ENCODE measurements around the gene YIPF5. TPM values are rescaled to one million over a fixed set of nuclear protein-coding genes. Genes with fewer than 3 reads are reported as not detected.

The YIPF5 gene
- total RNA-seq, 3 donors from 2014 or later: 30.5 to 50.4 (median 49.9) TPM

- Histone ChIP-seq H3K4me3 (no peak overlapping the region), H3K4me1 (no peaks in the 10 kb centered on the region), H3K36me3 (no peaks in the 10 kb centered on the region), H3K27ac (no peak overlapping the region), H3K9me3 (no peaks in the 10 kb centered on the region), H3K27me3 (peaks cover 0 to 35% of the 10 kb centered on the region in 2 donors)
- intact Hi-C loops (cut with DNase I; ENCODE audit: low total_unique reads): no loop called here
- DNase-seq (ENCODE audit: low spot score in 2 of 2): no peak
- TF ChIP-seq POLR2A (IDR thresholded peaks at IDR 0.05) (no peak), CTCF (IDR thresholded peaks at IDR 0.05) (no peak), POLR2AphosphoS5 (IDR thresholded peaks at IDR 0.05) (no peak)
These were observed 35.7 kb upstream of the YIPF5 start for GRCh38 chr5:144206141-144206540.

GRCh38 chr5:144205141-144205551, 34.7 kb upstream of the YIPF5 start:
- H3K27me3 ChIP-seq: peaks cover 0 to 41% of the 10 kb centered on the region in 2 donors
- H3K36me3 ChIP-seq: no peaks in the 10 kb centered on the region
- TF ChIP-seq CTCF (IDR thresholded peaks at IDR 0.05): no peak
- no peak for TF ChIP-seq POLR2AphosphoS5 (IDR thresholded peaks at IDR 0.05)
- no peak for TF ChIP-seq POLR2A (IDR thresholded peaks at IDR 0.05)
- H3K9me3 ChIP-seq: no peaks in the 10 kb centered on the region
- peak overlapping the region; percentile 8 to 50 (median 26) for H3K4me3 ChIP-seq
- intact Hi-C loops (cut with DNase I; ENCODE audit: low total_unique reads): no loop called here
- no peaks in the 10 kb centered on the region for H3K4me1 ChIP-seq
- H3K27ac ChIP-seq: no peak overlapping the region
- DNase-seq (ENCODE audit: low spot score in 2 of 2): no peak

GRCh38 chr5:144203750-144204596, 33.5 kb upstream of the YIPF5 start:
- Histone ChIP-seq H3K36me3 (no peaks in the 10 kb centered on the region), H3K4me1 (no peaks in the 10 kb centered on the region), H3K27me3 (peaks cover 0 to 41% of the 10 kb centered on the region in 2 donors), H3K9me3 (no peaks in the 10 kb centered on the region), H3K27ac (no peak overlapping the region), H3K4me3 (no peak overlapping the region)
- DNase-seq (ENCODE audit: low spot score in 2 of 2): no peak
- intact Hi-C loops (cut with DNase I; ENCODE audit: low total_unique reads): no loop called here
- TF ChIP-seq CTCF (IDR thresholded peaks at IDR 0.05): peak in 2 of 3 donors; percentile 62 to 76
- no peak for TF ChIP-seq POLR2AphosphoS5 (IDR thresholded peaks at IDR 0.05)
- TF ChIP-seq POLR2A (IDR thresholded peaks at IDR 0.05): no peak

- H3K27me3 ChIP-seq: peaks cover 0 to 38% of the 10 kb centered on the region in 2 donors
- intact Hi-C loops (cut with DNase I; ENCODE audit: low total_unique reads): no loop called here
- DNase-seq (ENCODE audit: low spot score in 2 of 2): no peak
- no peak for TF ChIP-seq CTCF (IDR thresholded peaks at IDR 0.05)
- TF ChIP-seq POLR2AphosphoS5 (IDR thresholded peaks at IDR 0.05): no peak
- TF ChIP-seq POLR2A (IDR thresholded peaks at IDR 0.05): no peak
- no peaks in the 10 kb centered on the region for H3K36me3 ChIP-seq
- no peak overlapping the region for H3K4me3 ChIP-seq
- no peaks in the 10 kb centered on the region for H3K4me1 ChIP-seq
- H3K27ac ChIP-seq: no peak overlapping the region
- no peaks in the 10 kb centered on the region for H3K9me3 ChIP-seq
These were observed 32.3 kb upstream of the YIPF5 start for GRCh38 chr5:144202726-144203125.

- peaks cover 0 to 32% of the 10 kb centered on the region in 2 donors for H3K27me3 ChIP-seq
These were observed 31.6 kb upstream of the YIPF5 start for GRCh38 chr5:144202072-144202471.

More at GRCh38 chr5:144202072-144202471, 31.6 kb upstream of the YIPF5 start:
- Histone ChIP-seq H3K9me3 (no peaks in the 10 kb centered on the region), H3K4me1 (no peaks in the 10 kb centered on the region), H3K27ac (no peak overlapping the region), H3K36me3 (no peaks in the 10 kb centered on the region), H3K4me3 (no peak overlapping the region)
- no peak for DNase-seq (ENCODE audit: low spot score in 2 of 2)
- TF ChIP-seq CTCF (IDR thresholded peaks at IDR 0.05): no peak
- intact Hi-C loops (cut with DNase I; ENCODE audit: low total_unique reads): no loop called here

Measured in breast epithelium (tissue), 4 donors.